ENCODE data around the gene PRICKLE3.

The PRICKLE3 gene

DNA sequence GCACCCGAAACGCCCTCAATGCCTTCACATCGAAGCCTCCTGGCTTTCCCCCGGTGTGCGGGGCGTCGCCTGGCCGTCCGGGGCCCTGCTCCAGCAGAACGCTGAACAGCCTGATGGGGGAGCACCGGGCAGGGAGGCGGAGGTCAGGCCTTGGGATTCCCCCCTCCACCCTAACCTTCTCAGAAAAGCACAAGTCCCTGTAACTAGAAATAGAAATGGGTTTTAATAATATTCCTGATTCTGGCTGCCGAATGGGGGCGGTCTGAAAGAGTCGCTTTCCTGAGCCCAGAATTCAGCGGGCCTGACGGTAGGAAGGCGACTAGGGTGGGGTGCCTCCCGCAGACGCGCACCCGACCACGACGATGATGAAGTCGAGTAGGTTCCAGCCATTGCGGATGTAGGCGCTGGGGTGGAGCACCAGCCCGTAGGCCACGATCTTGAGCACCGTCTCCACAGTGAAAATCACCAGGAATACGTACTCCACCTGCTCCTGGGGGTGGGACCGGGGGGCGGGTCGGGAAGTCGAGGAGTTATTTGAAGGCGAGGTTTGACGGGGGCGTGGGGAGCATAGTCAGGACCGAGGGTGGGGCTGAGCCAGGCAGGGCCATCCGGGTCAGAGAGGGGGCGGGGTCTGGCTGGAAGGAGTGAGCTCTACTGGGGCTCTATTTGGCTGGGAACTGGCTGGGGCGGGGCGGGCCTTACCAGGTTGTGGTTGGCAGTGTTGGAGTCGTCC lies 44.5 kb upstream of the PRICKLE3 start:
- peak; percentile 30 for TF ChIP-seq CTCF (IDR thresholded peaks at IDR 0.05; ENCODE audit: extremely low read depth, insufficient read depth, missing control alignments)
- peak; percentile 81 for DNase-seq (ENCODE audit: low spot score)
- in situ Hi-C loops (cut with MboI; ENCODE audit: low pct_unique_long_range_greater_than_20kb, low sequenced_read_pairs, unreplicated experiment) = no loop called here

DNA sequence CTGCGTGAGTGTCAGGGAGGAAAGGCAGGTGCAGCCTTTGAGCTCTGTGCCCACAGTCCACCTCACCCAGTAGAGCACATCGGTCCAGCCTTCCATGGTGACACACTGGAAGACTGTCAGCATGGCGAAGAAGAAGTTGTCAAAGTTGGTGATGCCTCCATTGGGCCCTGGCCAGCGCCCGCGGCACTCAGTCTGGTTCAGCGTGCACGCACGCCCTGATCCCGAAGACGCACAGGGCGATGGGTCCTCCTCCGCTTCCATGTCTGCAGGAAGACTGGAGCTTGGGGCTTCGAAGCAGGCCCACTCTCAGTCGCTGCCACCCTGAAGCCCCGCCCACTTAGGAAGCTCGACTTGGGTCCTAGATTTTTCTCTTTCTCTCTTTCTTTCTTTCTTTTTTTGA lies 42.0 kb upstream of the PRICKLE3 start:
- DNase-seq (ENCODE audit: low spot score) = no peak
- no peak for TF ChIP-seq CTCF (IDR thresholded peaks at IDR 0.05; ENCODE audit: extremely low read depth, insufficient read depth, missing control alignments)
- in situ Hi-C loops (cut with MboI; ENCODE audit: low pct_unique_long_range_greater_than_20kb, low sequenced_read_pairs, unreplicated experiment) = no loop called here

GRCh38 chrX:49227726-49228125 lies 41.6 kb upstream of the PRICKLE3 start:
- in situ Hi-C loops (cut with MboI; ENCODE audit: low pct_unique_long_range_greater_than_20kb, low sequenced_read_pairs, unreplicated experiment) = no loop called here
- no peak for TF ChIP-seq CTCF (IDR thresholded peaks at IDR 0.05; ENCODE audit: extremely low read depth, insufficient read depth, missing control alignments)
- no peak for DNase-seq (ENCODE audit: low spot score)

DNA sequence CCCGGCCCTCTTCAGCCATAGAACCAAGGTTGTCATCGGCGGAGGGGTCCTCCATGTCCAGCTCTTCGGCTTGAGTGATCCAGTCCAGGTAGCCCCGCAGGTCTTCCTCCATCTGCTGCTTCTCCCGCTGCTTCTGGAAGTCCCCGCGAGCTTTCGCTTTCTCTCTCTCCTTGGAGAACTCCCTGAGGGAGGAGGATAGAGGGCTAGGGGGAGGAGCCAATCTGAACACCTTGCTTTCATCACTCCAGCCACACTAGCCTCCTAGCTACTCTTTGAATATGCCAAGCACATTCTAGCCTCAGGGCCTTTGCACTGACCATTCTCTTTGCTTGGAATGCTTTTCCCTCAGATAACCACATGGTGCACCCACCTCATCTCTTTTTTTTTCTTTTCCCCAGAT lies 40.8 kb upstream of the PRICKLE3 start:
- DNase-seq (ENCODE audit: low spot score) = no peak
- in situ Hi-C loops (cut with MboI; ENCODE audit: low pct_unique_long_range_greater_than_20kb, low sequenced_read_pairs, unreplicated experiment) = no loop called here
- no peak for TF ChIP-seq CTCF (IDR thresholded peaks at IDR 0.05; ENCODE audit: extremely low read depth, insufficient read depth, missing control alignments)

- TF ChIP-seq CTCF (IDR thresholded peaks at IDR 0.05; ENCODE audit: extremely low read depth, insufficient read depth, missing control alignments) = no peak
- DNase-seq (ENCODE audit: low spot score) = no peak
- in situ Hi-C loops (cut with MboI; ENCODE audit: low pct_unique_long_range_greater_than_20kb, low sequenced_read_pairs, unreplicated experiment) = no loop called here
Observed at GRCh38 chrX:49225858-49226257, 39.7 kb upstream of the PRICKLE3 start.

DNA sequence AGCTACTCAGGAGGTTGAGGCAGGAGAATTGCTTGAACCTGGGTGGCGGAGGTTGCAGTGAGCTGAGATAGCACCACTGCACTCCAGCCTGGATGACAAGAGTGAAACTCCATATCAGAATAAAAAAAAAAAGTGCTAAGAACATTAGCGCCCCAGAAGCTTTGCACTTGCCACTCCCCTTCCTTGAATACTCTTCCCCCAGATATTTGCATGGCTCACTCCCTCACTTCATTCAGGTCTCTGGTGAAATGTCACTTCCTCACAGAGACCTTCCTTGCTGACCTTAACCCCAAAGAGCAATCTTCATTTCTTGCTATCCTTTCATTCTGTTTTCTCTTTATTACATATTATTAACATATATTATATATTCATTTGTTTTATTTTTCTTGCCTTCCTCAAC lies 35.7 kb upstream of the PRICKLE3 start:
- in situ Hi-C loops (cut with MboI; ENCODE audit: low pct_unique_long_range_greater_than_20kb, low sequenced_read_pairs, unreplicated experiment) = no loop called here
- DNase-seq (ENCODE audit: low spot score) = no peak
- no peak for TF ChIP-seq CTCF (IDR thresholded peaks at IDR 0.05; ENCODE audit: extremely low read depth, insufficient read depth, missing control alignments)

All from GM13977 (cell line).